Neural progenitor cell (in vitro differentiated cells): ENCODE results near the gene HNRNPA0. TPM values are rescaled to one million over a fixed set of nuclear protein-coding genes. Genes with fewer than 3 reads are reported as not detected.

ENCODE experiments used
- DNase-seq: peaks from one replicate; pipeline ENCODE4 v3.0.0-alpha.2; 2016; ENCODE audit warnings: low spot score
- H2AFZ ChIP-seq: fragments of 200-600 bp; sonication (generic); replicated peaks from 2 replicates; pipeline ENCODE4 v1.6.1; 2016; ENCODE audit warnings: antibody characterized with exemption
- H3F3A ChIP-seq: fragments of 200-600 bp; sonication (generic); 2 replicates; pipeline ENCODE4 v1.6.1; 2016; ENCODE audit warnings: antibody characterized with exemption, low read depth
- H3K27ac ChIP-seq: fragments of 200-600 bp; sonication (generic); 2 replicates; pipeline ENCODE4 v1.5.1; 2016; ENCODE audit warnings: mild to moderate bottlenecking
- H3K27me3 ChIP-seq: fragments of 200-600 bp; sonication (generic); 2 replicates; pipeline ENCODE4 v1.6.1; 2016; ENCODE audit warnings: mild to moderate bottlenecking, moderate library complexity
- H3K36me3 ChIP-seq: fragments of 200-600 bp; sonication (generic); 2 replicates; pipeline ENCODE4 v1.5.1; 2016
- H3K4me1 ChIP-seq: fragments of 200-600 bp; sonication (generic); 2 replicates; pipeline ENCODE4 v1.6.1; 2016; ENCODE audit warnings: mixed run types
- H3K4me2 ChIP-seq: fragments of 200-600 bp; sonication (generic); 2 replicates; pipeline ENCODE4 v1.6.1; 2016
- H3K4me3 ChIP-seq: fragments of 200-600 bp; sonication (generic); 2 replicates; pipeline ENCODE4 v1.5.1; 2016
- H3K79me2 ChIP-seq: fragments of 200-600 bp; sonication (generic); 2 replicates; pipeline ENCODE4 v1.6.1; 2016; ENCODE audit warnings: low read depth
- H3K9ac ChIP-seq: fragments of 200-600 bp; sonication (generic); 2 replicates; pipeline ENCODE4 v1.6.1; 2016
- H3K9me3 ChIP-seq: fragments of 200-600 bp; sonication (generic); 2 replicates; pipeline ENCODE4 v1.5.1; 2016; ENCODE audit warnings: low read depth
- H4K20me1 ChIP-seq: fragments of 200-600 bp; sonication (generic); 2 replicates; pipeline ENCODE4 v1.6.1; 2016; ENCODE audit warnings: low read depth
- H3K27ac Mint-ChIP-seq: 3 replicates; pipeline ENCODE4 v1.8.0; 2021; ENCODE audit warnings: mixed read lengths
- H3K27me3 Mint-ChIP-seq: 2 replicates; pipeline ENCODE4 v1.8.0; 2022; ENCODE audit warnings: low read depth, mild to moderate bottlenecking, inconsistent platforms, moderate library complexity, mixed read lengths; ENCODE audit not compliant: insufficient read depth
- H3K36me3 Mint-ChIP-seq: 3 replicates; pipeline ENCODE4 v1.8.0; 2021; ENCODE audit warnings: mixed read lengths
- H3K4me1 Mint-ChIP-seq: 3 replicates; pipeline ENCODE4 v1.8.0; 2021; ENCODE audit warnings: mixed read lengths
- H3K4me3 Mint-ChIP-seq: 3 replicates; pipeline ENCODE4 v1.8.0; 2021; ENCODE audit warnings: mild to moderate bottlenecking, moderate library complexity, mixed read lengths
- H3K9me3 Mint-ChIP-seq: 3 replicates; pipeline ENCODE4 v1.8.0; 2020; ENCODE audit warnings: mixed read lengths
- CTCF ChIP-seq: fragments of 200-600 bp; sonication (generic); IDR thresholded peaks from 2 replicates; pipeline ENCODE4 v1.5.1; 2017; ENCODE audit warnings: antibody characterized with exemption, mild to moderate bottlenecking
- EZH2 ChIP-seq: fragments of 200-600 bp; sonication (generic); IDR thresholded peaks from 2 replicates; pipeline ENCODE4 v1.6.1; 2017; ENCODE audit warnings: antibody characterized with exemption, mild to moderate bottlenecking, moderate library complexity
- EZH2phosphoT487 ChIP-seq: fragments of 200-600 bp; sonication (generic); IDR thresholded peaks from 2 replicates; pipeline ENCODE4 v1.6.1; 2017; ENCODE audit warnings: antibody characterized with exemption
- total RNA-seq: library from RNA; depleted of rRNA; stranded (reverse); fragments of >200 nt; gene quantifications from 2 replicates; pipeline ENCODE4 v1.2.3, GENCODE V29; 2015; ENCODE audit warnings: low replicate concordance

Gene HNRNPA0
- total RNA-seq, 1 donor from 2014 or later: 49.8 TPM

- Histone ChIP-seq H3K27ac (no peak overlapping the region), H3K4me3 (no peak overlapping the region), H3K9ac (no peak overlapping the region), H2AFZ (no peak overlapping the region), H3K9me3 (no peaks in the 10 kb centered on the region), H3F3A (no peaks in the 10 kb centered on the region), H3K79me2 (peaks cover 12% of the 10 kb centered on the region), H3K4me2 (no peak overlapping the region), H3K4me1 (peaks cover 5% of the 10 kb centered on the region), H4K20me1 (peaks cover 4% of the 10 kb centered on the region), H3K36me3 (no peaks in the 10 kb centered on the region), H3K27me3 (no peaks in the 10 kb centered on the region)
- Mint-ChIP-seq H3K4me3 (no peak overlapping the region), H3K27ac (no peak overlapping the region), H3K9me3 (no peaks in the 10 kb centered on the region), H3K36me3 (peaks cover 3% of the 10 kb centered on the region), H3K4me1 (no peaks in the 10 kb centered on the region), H3K27me3 (no peaks in the 10 kb centered on the region)
- no peak for TF ChIP-seq CTCF
- no peak for TF ChIP-seq EZH2
- TF ChIP-seq EZH2phosphoT487: no peak
- DNase-seq: no peak
Observed at GRCh38 chr5:137724251-137724650, 29.9 kb downstream of the HNRNPA0 start.

- no peaks in the 10 kb centered on the region for H3K27me3 ChIP-seq
- H3K79me2 ChIP-seq: no peaks in the 10 kb centered on the region
- Mint-ChIP-seq H3K27me3 (no peaks in the 10 kb centered on the region), H3K4me1 (no peaks in the 10 kb centered on the region), H3K4me3 (no peak overlapping the region), H3K36me3 (peaks cover 9% of the 10 kb centered on the region), H3K9me3 (peaks cover 7% of the 10 kb centered on the region), H3K27ac (no peak overlapping the region)
- H3K27ac ChIP-seq: no peak overlapping the region
- H3F3A ChIP-seq: no peaks in the 10 kb centered on the region
- H3K4me2 ChIP-seq: no peak overlapping the region
- H3K4me3 ChIP-seq: no peak overlapping the region
- H2AFZ ChIP-seq: no peak overlapping the region
- peaks cover 8% of the 10 kb centered on the region for H3K9me3 ChIP-seq
- H3K9ac ChIP-seq: no peak overlapping the region
- peaks cover 5% of the 10 kb centered on the region for H3K4me1 ChIP-seq
- no peak for TF ChIP-seq EZH2phosphoT487
- TF ChIP-seq EZH2: no peak
- no peak for TF ChIP-seq CTCF
- peaks cover 4% of the 10 kb centered on the region for H3K36me3 ChIP-seq
- H4K20me1 ChIP-seq: peaks cover 4% of the 10 kb centered on the region
- DNase-seq: no peak
Observed at GRCh38 chr5:137718611-137719010, 35.6 kb downstream of the HNRNPA0 start.

- no peak for DNase-seq
- H3K9ac ChIP-seq: no peak overlapping the region
- Mint-ChIP-seq H3K4me3 (no peak overlapping the region), H3K27me3 (no peaks in the 10 kb centered on the region), H3K4me1 (no peaks in the 10 kb centered on the region), H3K36me3 (peaks cover 11% of the 10 kb centered on the region), H3K27ac (no peak overlapping the region), H3K9me3 (peaks cover 18% of the 10 kb centered on the region)
- TF ChIP-seq EZH2 (no peak), EZH2phosphoT487 (no peak), CTCF (no peak)
- no peaks in the 10 kb centered on the region for H3K27me3 ChIP-seq
- H3K27ac ChIP-seq: no peak overlapping the region
- H3K4me2 ChIP-seq: no peak overlapping the region
- H2AFZ ChIP-seq: no peak overlapping the region
- peaks cover under 1% of the 10 kb centered on the region for H3K4me1 ChIP-seq
- no peaks in the 10 kb centered on the region for H3K79me2 ChIP-seq
- H4K20me1 ChIP-seq: peaks cover 4% of the 10 kb centered on the region
- H3K4me3 ChIP-seq: no peak overlapping the region
- H3K36me3 ChIP-seq: peaks cover 7% of the 10 kb centered on the region
- H3F3A ChIP-seq: no peaks in the 10 kb centered on the region
- H3K9me3 ChIP-seq: peaks cover 14% of the 10 kb centered on the region
Observed at GRCh38 chr5:137716337-137716736, 37.8 kb downstream of the HNRNPA0 start.

- no peak overlapping the region for H2AFZ ChIP-seq
- no peak for DNase-seq
- TF ChIP-seq EZH2phosphoT487 (no peak), CTCF (no peak), EZH2 (no peak)
Observed at GRCh38 chr5:137715456-137715855, 38.7 kb downstream of the HNRNPA0 start.

More at GRCh38 chr5:137715456-137715855, 38.7 kb downstream of the HNRNPA0 start:
- H3K27ac ChIP-seq: no peak overlapping the region
- H3K9me3 Mint-ChIP-seq: peaks cover 18% of the 10 kb centered on the region
- no peaks in the 10 kb centered on the region for H4K20me1 ChIP-seq
- H3K4me3 ChIP-seq: no peak overlapping the region
- no peaks in the 10 kb centered on the region for H3K4me1 ChIP-seq
- no peaks in the 10 kb centered on the region for H3K4me1 Mint-ChIP-seq
- no peaks in the 10 kb centered on the region for H3K79me2 ChIP-seq
- H3K36me3 ChIP-seq: peaks cover 7% of the 10 kb centered on the region
- H3F3A ChIP-seq: no peaks in the 10 kb centered on the region
- peaks cover 11% of the 10 kb centered on the region for H3K36me3 Mint-ChIP-seq
- no peaks in the 10 kb centered on the region for H3K27me3 Mint-ChIP-seq
- H3K4me2 ChIP-seq: no peak overlapping the region
- H3K4me3 Mint-ChIP-seq: no peak overlapping the region
- no peak overlapping the region for H3K27ac Mint-ChIP-seq
- H3K9me3 ChIP-seq: peaks cover 14% of the 10 kb centered on the region
- H3K9ac ChIP-seq: no peak overlapping the region
- H3K27me3 ChIP-seq: no peaks in the 10 kb centered on the region
